NCI-H146 treated with DMSO at 0.1 percent for 48 hours (cell line): ENCODE results near the gene POLR1G.

Source experiments
- DNase-seq: peaks from one replicate; lab custom pipeline; 2025; ENCODE audit not compliant: unreplicated experiment; lab: John Stamatoyannopoulos, UW

The POLR1G gene

DNA sequence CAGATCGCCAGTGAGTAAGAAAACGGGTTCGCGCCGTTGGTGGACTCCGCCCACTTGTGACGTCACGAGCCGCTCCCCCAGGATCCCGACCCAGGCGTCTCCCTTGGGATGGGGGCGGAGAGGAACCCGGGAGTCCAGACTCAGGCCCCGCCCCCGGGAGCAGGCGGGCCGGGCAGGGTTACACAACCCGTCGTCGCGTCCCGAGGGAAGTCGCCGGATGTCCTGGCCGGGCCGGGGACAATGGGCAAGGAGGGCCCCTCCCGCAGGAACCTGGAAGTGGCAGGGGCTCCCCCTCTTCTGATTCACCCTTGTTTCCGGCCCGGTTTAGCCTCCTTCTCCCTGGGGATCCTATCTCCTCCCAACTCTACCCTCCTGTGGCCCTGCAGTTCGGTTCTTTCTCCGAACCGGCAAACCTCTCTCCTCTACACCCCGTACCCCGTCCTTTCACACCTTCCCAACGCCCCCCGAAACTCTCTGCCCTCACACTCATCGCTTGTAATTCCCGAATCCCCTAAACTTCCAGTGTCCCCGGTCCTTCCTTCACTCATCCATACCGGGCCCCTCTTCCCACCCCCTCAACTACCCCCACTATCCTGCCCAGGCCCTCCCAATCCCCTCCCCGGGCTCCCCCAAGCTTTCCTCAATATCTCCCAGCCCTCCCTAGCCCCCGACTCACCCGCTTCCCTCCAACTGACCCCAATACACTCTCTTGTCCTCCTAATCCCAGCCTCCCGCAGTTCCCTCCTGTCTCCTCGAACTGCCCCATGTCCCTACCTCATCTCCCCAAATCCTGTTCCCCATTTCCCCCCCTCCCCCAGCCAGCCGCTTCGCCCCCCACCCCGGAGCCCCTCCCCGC lies 37.2 kb downstream of the POLR1G start:
- no peak for DNase-seq

DNA sequence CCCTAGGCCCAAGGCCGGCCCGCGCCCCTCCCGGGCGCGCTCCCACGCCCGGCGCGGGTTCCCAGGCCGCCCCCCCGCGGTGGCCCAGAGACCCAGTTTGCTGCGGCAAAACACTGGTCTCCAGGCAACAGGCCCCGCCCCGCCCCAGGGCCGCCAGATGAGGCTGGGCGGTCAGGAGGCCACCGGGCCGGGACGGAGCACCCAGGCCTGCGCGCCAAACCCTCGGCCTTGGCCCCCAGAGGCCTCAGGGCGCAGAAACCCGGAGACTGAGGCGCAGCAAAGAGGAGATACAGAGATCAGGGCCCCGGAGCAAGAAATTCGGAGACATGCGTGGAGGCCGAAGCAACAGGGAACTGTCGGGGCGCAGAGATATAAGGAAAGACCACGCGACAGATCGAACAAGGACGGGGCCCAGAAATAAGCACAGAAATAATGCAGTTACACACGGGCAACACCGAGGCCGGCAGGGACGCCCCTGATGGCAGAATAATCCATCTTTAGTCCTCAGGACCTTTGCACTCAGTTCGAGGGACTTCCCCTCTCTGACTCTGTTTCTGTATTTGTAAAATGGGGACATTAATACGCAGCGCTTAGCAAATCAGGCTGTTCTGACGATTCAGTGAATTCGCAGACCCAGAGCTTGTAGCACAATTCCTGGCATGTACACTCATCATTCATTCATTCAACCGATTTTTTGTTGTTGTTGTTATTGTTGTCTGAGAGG lies 38.0 kb downstream of the POLR1G start:
- peak; percentile 17 for DNase-seq

DNA sequence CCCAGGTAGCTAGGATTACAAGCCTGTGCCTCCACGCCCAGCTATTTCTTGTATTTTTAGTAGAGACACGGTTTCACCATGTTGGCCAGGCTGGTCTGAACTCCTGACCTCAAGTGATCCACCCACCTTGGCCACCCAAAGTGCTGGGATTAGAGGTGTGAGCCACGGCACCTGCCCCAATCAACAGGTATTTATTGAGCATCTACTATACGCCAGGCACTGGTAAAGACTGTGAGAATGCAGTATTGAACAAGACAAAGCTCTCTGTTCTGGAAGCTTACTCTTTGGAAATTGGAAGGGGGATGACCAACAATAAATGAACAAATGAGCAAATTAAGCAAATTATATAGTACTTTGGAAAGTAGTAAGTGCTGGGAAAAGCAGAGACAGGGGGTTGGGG lies 38.7 kb downstream of the POLR1G start:
- no peak for DNase-seq

DNA sequence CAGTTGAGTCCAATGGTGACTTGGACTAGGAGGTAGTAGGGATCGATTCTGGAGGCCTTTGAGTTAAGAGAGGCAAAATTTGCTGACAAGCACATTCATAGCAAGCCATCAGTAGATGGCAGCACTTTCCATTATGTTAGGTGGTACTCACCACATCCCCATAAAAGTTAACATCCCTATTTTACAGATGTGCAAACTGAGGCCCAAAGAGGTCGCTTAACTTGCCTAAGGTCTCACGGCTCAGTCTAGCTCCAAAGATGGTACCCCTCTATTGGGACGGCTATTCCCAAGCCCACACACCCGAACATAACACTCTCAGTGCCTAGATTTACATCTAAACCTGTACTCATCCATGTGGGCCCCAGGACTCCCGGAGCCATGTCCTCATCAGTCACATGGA lies 39.9 kb downstream of the POLR1G start:
- no peak for DNase-seq

DNA sequence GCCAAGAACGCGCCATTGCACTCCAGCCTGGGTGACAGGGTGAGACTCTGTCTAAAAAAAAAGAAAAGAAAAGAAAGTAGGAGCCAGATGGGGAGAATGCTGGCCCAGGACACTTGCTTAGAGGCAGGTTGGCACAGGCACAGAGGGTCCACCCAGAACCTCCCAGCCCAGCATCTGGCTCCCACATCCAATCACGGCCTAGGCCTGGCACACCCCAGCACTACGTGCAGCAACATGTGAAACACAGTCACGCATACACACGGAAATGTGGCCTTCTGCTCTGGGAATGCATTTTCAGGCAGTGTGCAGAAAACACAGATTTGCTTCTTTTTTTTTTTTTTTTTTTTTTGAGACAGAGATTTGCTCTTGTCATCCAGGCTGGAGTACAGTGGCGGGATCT lies 40.5 kb downstream of the POLR1G start:
- no peak for DNase-seq

DNA sequence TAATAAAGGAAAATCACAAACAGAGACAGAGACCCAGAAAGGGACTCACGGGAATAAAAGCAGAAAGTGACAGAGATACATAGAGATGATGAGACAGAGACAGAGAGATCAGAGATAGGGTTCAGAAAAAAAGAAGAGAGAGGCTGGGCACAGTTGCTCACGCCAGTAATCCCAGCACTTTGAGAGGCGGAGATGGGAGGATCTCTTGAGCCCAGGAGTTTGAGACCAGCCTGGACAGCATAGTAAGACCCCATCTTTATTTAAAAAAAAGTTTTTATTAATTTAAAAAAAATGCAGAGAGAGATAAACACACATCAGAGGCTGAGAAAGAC lies 41.9 kb downstream of the POLR1G start:
- no peak for DNase-seq

DNA sequence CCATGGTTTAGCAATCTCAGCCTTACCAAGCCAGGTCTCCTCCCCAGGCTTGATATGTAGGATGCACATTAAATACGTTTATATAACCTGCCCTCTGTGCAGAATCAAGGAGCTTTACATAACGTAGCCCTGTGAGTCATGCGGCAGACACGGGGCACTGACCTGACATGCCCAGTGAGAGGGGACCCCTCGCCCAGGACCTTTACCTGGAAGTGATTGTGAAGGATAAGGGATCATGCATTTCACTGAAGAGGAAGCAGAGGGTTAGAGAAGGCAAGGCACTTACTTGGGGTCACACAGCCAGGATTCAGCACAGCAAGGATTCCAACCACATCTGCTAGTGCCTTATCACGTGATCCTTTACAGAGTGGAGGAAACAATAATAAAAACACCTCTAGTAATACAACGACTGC lies 42.4 kb downstream of the POLR1G start:
- no peak for DNase-seq

DNA sequence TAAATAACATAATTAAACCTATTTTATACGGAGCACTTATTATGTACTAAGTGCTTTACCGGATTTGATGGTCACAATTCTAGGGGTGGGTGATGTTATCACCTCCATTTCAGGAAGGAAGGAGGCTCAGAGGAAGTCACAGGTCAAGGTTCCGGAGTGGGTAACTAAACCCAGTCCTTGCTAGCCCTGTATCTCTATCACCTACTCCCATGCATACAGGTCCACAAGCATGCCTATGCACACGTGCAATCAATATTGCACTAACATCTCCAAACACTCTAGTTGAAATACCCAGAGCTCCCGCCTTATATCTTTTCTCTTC lies 43.5 kb downstream of the POLR1G start:
- no peak for DNase-seq

DNA sequence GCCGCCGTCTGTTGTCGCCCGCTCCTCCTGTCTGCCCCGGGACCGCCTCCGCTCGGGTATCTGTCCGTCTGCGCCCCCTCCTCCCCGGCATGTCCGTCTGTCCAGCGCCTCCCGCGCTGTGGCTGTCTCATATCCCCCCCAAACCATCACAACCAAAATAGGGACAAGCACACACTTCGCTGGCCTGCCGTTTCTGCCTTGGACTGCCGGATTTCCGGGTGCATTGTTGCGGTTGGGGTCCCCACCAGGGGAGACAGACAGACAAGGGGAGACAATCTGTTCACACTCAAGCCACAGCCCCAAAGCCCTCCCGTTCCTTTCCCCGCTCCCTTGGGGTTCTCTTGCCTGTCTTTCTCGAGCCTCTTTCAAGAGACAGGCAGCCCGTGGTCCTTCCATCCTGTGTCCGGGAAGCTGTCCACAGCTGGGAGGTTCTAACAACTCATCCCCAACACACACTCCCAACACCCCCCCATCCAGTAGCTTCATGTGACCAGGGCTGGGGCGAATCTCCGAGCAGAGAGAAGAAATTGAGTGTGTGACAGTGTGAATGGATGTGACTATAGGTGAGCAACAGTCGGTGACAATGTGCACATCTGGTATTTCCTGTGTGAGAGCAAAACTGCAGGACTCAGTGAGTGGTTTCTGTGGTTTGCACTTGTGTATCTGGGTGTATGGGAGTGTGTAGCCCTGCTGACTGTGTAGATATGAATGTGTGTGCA lies 44.8 kb downstream of the POLR1G start:
- no peak for DNase-seq

DNA sequence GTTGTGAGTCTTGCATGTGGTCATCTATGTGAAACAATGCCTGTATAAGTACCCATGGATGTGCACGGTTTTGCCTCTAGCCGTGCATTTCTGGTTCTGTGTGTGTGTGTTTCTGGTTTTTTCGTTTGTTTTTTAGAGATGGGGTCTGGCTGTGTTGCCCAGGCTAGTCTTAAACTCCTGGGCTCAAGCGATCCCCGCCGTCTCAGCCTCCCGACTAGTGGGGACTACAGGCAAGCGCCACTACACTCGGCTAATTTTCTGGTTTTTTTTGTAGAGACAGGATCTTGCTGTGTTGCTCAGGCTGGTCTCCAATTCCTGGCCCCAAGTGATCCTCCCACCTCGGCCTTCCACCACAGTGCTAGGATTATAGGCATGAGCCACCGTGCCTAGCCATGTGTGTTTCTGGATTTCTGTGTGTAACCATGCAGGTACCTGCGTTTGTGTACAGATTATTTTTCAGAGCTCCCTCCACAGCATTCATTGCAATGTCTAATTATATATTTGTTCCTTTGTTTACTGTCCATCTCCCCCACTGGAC lies 45.5 kb downstream of the POLR1G start:
- no peak for DNase-seq

DNA sequence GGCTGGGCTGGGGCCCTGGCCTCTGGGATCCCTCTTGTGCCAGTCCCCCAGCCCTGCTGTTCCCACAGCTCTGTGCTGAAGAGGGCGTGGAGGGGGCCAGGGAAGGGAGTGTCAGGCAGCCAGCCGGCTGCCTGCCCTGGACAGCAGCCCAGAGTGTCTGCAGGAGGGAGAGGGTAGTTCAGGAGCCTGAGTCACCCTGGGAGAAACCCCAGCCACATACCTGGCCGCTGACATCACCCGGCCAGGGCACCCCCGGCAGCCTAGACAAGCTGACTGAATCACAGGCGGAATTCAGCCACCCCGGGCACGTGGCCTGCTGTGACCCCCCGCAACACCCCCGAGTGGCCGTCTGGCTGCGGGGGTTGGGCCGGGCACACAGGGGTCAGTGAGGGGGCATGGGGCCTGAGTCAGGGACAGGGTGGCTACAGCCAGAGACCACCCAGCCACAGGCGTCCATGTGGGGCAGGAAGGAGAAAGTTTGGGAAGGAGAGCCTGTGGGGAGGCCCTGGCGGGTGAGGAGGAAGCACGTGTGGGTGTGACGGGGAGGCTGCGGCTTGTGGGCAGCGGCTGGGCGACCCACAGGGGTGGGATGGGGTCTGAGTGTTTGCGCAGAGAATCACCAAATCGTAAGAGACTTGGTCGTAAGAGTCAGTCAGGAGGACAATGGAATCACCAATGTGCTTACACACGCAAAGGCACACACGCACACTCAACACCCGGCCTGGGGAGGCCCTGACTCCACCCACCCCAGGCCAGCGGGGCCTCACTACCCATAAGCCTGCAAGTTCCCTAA lies 49.5 kb downstream of the POLR1G start:
- DNase-seq = no peak

DNA sequence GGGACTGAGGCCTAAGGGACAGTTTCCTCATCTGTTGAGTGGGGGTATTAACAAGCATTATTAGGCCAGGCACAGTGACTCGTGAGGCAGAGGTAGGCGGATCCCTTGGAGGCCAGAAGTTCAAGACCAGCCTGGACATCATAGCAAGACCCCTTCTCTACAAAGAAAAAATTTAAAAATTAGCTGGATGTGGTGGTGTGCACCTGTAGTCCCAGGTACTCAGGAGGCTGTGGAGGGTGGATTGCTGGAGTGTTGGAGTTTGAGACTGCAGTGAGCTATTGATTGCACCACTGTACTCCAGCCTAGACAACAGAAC lies 50.0 kb downstream of the POLR1G start:
- DNase-seq = no peak

DNA sequence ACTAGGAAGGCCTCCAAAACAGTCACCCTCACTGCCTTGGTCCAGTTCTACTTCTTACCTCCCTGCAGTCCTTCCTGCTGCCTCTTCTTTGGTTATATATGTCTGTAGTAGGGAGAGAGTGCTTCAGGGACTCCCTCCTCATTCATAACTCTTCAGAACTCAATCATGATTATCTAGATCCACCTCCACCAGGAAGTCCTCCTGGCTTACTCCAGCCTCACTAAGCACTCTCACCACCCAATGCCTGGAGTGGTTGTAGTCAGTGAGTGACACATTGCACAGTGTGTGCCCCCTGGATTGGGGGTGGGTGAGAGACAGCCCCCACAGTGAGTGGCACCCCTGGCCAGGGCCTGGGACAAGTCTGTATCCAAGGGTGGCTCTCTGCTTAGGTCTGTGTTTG lies 51.3 kb downstream of the POLR1G start:
- no peak for DNase-seq
